HEK293 (cell line): ENCODE data around the gene NKX2-8.

Experiments
- CTCF ChIA-PET: fragments of 350-600 bp; formaldehyde crosslinking; extraction: SDS; loops from one replicate; lab custom pipeline; 2021; ENCODE audit warnings: antibody characterized with exemption; lab: Yijun Ruan, JAX
- POLR2A ChIA-PET: fragments of 300-600 bp; formaldehyde crosslinking; extraction: SDS; loops from one replicate; lab custom pipeline; 2020; ENCODE audit warnings: antibody characterized with exemption, inconsistent platforms; lab: Yijun Ruan, JAX
- H3K27ac ChIP-seq: fragments of 200-500 bp; sonication (Bioruptor generic); 2 replicates; pipeline ENCODE4 v1.5.1; 2014; ENCODE audit warnings: low read depth, low read length, control low read depth, inconsistent platforms; ENCODE audit errors: extremely low read depth
- H3K36me3 ChIP-seq, 2 experiments: fragments of 200-500 bp in 1 of 2; sonication (Bioruptor generic) in 1 of 2; 1 replicate in 1 of 2; 2 replicates in 1 of 2; pipeline ENCODE4 v1.5.1; 2014 to 2017; ENCODE audit warnings: inconsistent platforms in 2 of 2, low read length in 2 of 2; ENCODE audit not compliant: control insufficient read depth in 2 of 2, insufficient read depth in 1 of 2
- H3K4me1 ChIP-seq: fragments of 200-500 bp; sonication (Bioruptor generic); 2 replicates; pipeline ENCODE4 v1.5.1; 2014; ENCODE audit warnings: mild to moderate bottlenecking, low read length, inconsistent platforms; ENCODE audit not compliant: control insufficient read depth, insufficient read depth
- H3K4me3 ChIP-seq: 2 replicates; pipeline ENCODE4 v1.5.1; 2011; ENCODE audit warnings: low read depth, mild to moderate bottlenecking, control low read depth, low read length, moderate library complexity
- H3K9me3 ChIP-seq: fragments of 200-500 bp; sonication (Bioruptor generic); 2 replicates; pipeline ENCODE4 v1.5.1; 2014; ENCODE audit warnings: low read depth, low read length, inconsistent platforms; ENCODE audit not compliant: control insufficient read depth, insufficient read depth
- CTCF ChIP-seq: fragments of 450-650 bp; formaldehyde crosslinking; IDR thresholded peaks from 2 replicates; pipeline ENCODE4 v1.5.1; 2016; ENCODE audit warnings: missing biosample characterization, missing genetic modification characterization
- KLF1 ChIP-seq: fragments of 450-650 bp; formaldehyde crosslinking; IDR thresholded peaks from 2 replicates; pipeline ENCODE4 v1.5.1; 2016; ENCODE audit warnings: missing biosample characterization, missing genetic modification characterization
- KLF17 ChIP-seq: fragments of 450-650 bp; formaldehyde crosslinking; IDR thresholded peaks from 2 replicates; pipeline ENCODE4 v1.5.1; 2016; ENCODE audit warnings: missing biosample characterization, missing genetic modification characterization
- PATZ1 ChIP-seq: fragments of 450-650 bp; formaldehyde crosslinking; IDR thresholded peaks from 2 replicates; pipeline ENCODE4 v1.5.1; 2016; ENCODE audit warnings: missing biosample characterization, missing genetic modification characterization
- PRDM4 ChIP-seq: fragments of 450-650 bp; formaldehyde crosslinking; IDR thresholded peaks from 2 replicates; pipeline ENCODE4 v1.5.1; 2017; ENCODE audit warnings: missing biosample characterization, missing genetic modification characterization
- RBAK ChIP-seq: fragments of 450-650 bp; formaldehyde crosslinking; IDR thresholded peaks from 2 replicates; pipeline ENCODE4 v1.5.1; 2016; ENCODE audit warnings: missing biosample characterization, missing genetic modification characterization
- TSHZ1 ChIP-seq: fragments of 450-650 bp; formaldehyde crosslinking; IDR thresholded peaks from 2 replicates; pipeline ENCODE4 v1.5.1; 2016; ENCODE audit warnings: missing biosample characterization, missing genetic modification characterization, borderline replicate concordance
- ZBTB21 ChIP-seq: fragments of 450-650 bp; formaldehyde crosslinking; IDR thresholded peaks from 2 replicates; pipeline ENCODE4 v1.5.1; 2017; ENCODE audit warnings: missing biosample characterization, missing genetic modification characterization
- ZBTB7A ChIP-seq: fragments of 450-650 bp; formaldehyde crosslinking; IDR thresholded peaks from 2 replicates; pipeline ENCODE4 v1.5.1; 2016; ENCODE audit warnings: low read depth, missing biosample characterization, missing genetic modification characterization
- ZFP37 ChIP-seq: fragments of 450-650 bp; formaldehyde crosslinking; IDR thresholded peaks from 2 replicates; pipeline ENCODE4 v1.5.1; 2016; ENCODE audit warnings: missing biosample characterization, missing genetic modification characterization
- ZFP41 ChIP-seq: fragments of 450-650 bp; formaldehyde crosslinking; IDR thresholded peaks from 2 replicates; pipeline ENCODE4 v1.5.1; 2016; ENCODE audit warnings: missing biosample characterization, missing genetic modification characterization, borderline replicate concordance
- ZIC2 ChIP-seq: fragments of 450-650 bp; formaldehyde crosslinking; IDR thresholded peaks from 2 replicates; pipeline ENCODE4 v1.5.1; 2016; ENCODE audit warnings: missing biosample characterization, missing genetic modification characterization
- ZNF114 ChIP-seq: fragments of 450-650 bp; formaldehyde crosslinking; IDR thresholded peaks from 2 replicates; pipeline ENCODE4 v1.5.0; 2017; ENCODE audit warnings: missing biosample characterization, missing genetic modification characterization
- ZNF175 ChIP-seq: fragments of 450-650 bp; formaldehyde crosslinking; IDR thresholded peaks from 2 replicates; pipeline ENCODE4 v1.5.1; 2016; ENCODE audit warnings: missing biosample characterization, missing genetic modification characterization
- ZNF184 ChIP-seq: fragments of 450-650 bp; IDR thresholded peaks from 2 replicates; pipeline ENCODE4 v1.5.1; 2018; ENCODE audit warnings: missing biosample characterization, mild to moderate bottlenecking, missing genetic modification characterization
- ZNF202 ChIP-seq: fragments of 450-650 bp; formaldehyde crosslinking; IDR thresholded peaks from 2 replicates; pipeline ENCODE4 v1.5.1; 2016; ENCODE audit warnings: missing biosample characterization, missing genetic modification characterization, borderline replicate concordance
- ZNF26 ChIP-seq: fragments of 450-650 bp; formaldehyde crosslinking; IDR thresholded peaks from 2 replicates; pipeline ENCODE4 v1.5.1; 2016; ENCODE audit warnings: missing biosample characterization, missing genetic modification characterization
- ZNF324 ChIP-seq: fragments of 450-650 bp; formaldehyde crosslinking; IDR thresholded peaks from 2 replicates; pipeline ENCODE4 v1.5.1; 2016; ENCODE audit warnings: missing biosample characterization, missing genetic modification characterization
- ZNF433 ChIP-seq: fragments of 450-650 bp; formaldehyde crosslinking; IDR thresholded peaks from 2 replicates; pipeline ENCODE4 v1.5.1; 2016; ENCODE audit warnings: missing biosample characterization, missing genetic modification characterization, low read depth
- ZNF521 ChIP-seq: fragments of 450-650 bp; formaldehyde crosslinking; IDR thresholded peaks from 2 replicates; pipeline ENCODE4 v1.5.1; 2017; ENCODE audit warnings: missing biosample characterization, mild to moderate bottlenecking, missing genetic modification characterization
- ZNF596 ChIP-seq: fragments of 450-650 bp; IDR thresholded peaks from 2 replicates; pipeline ENCODE4 v1.5.0; 2018; ENCODE audit warnings: missing biosample characterization, mild to moderate bottlenecking, missing genetic modification characterization, moderate library complexity
- ZNF837 ChIP-seq: fragments of 450-650 bp; formaldehyde crosslinking; IDR thresholded peaks from 2 replicates; pipeline ENCODE4 v1.5.1; 2016; ENCODE audit warnings: missing biosample characterization, missing genetic modification characterization

The NKX2-8 gene

GRCh38 chr14:36605506-36605857, 23.1 kb upstream of the NKX2-8 start:
- Histone ChIP-seq H3K4me3 (no peak overlapping the region), H3K9me3 (no peaks in the 10 kb centered on the region), H3K36me3 (no peaks in the 10 kb centered on the region), H3K4me1 (no peaks in the 10 kb centered on the region)
- CTCF ChIA-PET, result interaction anchor here (0.5 to 4.5 kb wide), 32 partner anchors 8 to 1174 kb away, joined by 3 to 81 read pairs (median 4); no protein-coding TSS in a partner anchor
- TF ChIP-seq PRDM4 (tag by site-specific recombination) (no peak), ZNF26 (tag by site-specific recombination) (no peak), ZNF175 (no peak), TSHZ1 (no peak), ZNF837 (tag by site-specific recombination) (no peak), ZNF324 (no peak), ZBTB7A (tag by site-specific recombination) (no peak), RBAK (no peak), ZNF114 (tag by site-specific recombination) (no peak), ZFP37 (tag by site-specific recombination) (no peak), ZNF184 (tag by site-specific recombination) (no peak), ZNF521 (tag by site-specific recombination) (no peak), PATZ1 (tag by site-specific recombination) (no peak)
- TF ChIP-seq, all 188 proteins: peak for 0
- no peak overlapping the region for H3K27ac ChIP-seq
- POLR2A ChIA-PET, result no interaction called here

GRCh38 chr14:36604757-36605505, 22.5 kb upstream of the NKX2-8 start:
- Histone ChIP-seq H3K4me3 (no peak overlapping the region), H3K36me3 (no peaks in the 10 kb centered on the region), H3K4me1 (no peaks in the 10 kb centered on the region), H3K9me3 (no peaks in the 10 kb centered on the region), H3K27ac (no peak overlapping the region)
- POLR2A ChIA-PET, result no interaction called here
- CTCF ChIA-PET, result interaction anchor here (0.6 to 4.5 kb wide), 38 partner anchors 11 to 1174 kb away, joined by 3 to 81 read pairs (median 4); no protein-coding TSS in a partner anchor
- TF ChIP-seq ZNF596 (tag by site-specific recombination) (no peak), ZNF202 (tag by site-specific recombination) (no peak), ZBTB21 (tag by site-specific recombination) (no peak), ZFP41 (tag by site-specific recombination) (no peak), KLF1 (tag by site-specific recombination) (no peak), ZBTB7A (tag by site-specific recombination) (no peak), KLF17 (tag by site-specific recombination) (no peak), ZNF433 (tag by site-specific recombination) (no peak), ZIC2 (no peak), CTCF (tag by site-specific recombination) (peak; percentile 58; the same call in 1 of the 2 replicates)
